GM18511 (cell line): ENCODE results near the gene PTTG1IP.

Experiments used
- ATAC-seq: cut with Tn5 transposase; IDR thresholded peaks from one replicate; pipeline ENCODE4 v1.9.1; 2021; ENCODE audit warnings: mild to moderate bottlenecking, moderate library complexity; ENCODE audit not compliant: unreplicated experiment

PTTG1IP gene

GRCh38 chr21:44910229-44911067, 37.0 kb upstream of the PTTG1IP start:
- no peak for ATAC-seq

GRCh38 chr21:44909719-44910118, 36.2 kb upstream of the PTTG1IP start:
- no peak for ATAC-seq

DNA sequence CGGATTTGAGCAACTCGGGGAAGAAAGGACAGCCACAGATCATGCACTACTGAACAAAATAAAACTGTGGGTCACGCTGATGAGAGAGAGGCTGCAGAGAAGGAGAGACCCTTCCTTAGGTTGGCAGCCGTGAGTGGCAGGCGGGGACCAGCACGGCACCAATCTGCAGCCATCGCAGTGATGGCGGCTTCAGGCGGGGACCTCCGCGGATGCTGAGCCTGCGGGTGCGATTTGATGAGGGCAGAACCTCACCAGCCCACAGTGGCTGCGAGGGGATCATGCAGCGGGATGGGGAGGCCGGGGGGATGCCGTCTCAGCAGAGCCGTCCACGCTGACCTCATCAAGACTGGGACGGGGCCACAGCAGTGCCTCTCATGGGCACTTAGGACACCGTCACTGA, 35.4 kb upstream of the PTTG1IP start:
- ATAC-seq = no peak

- ATAC-seq = no peak
Measured at GRCh38 chr21:44907966-44908895, 34.7 kb upstream of the PTTG1IP start.

GRCh38 chr21:44907225-44907965, 33.9 kb upstream of the PTTG1IP start:
- ATAC-seq = no peak

GRCh38 chr21:44905728-44906090, 32.2 kb upstream of the PTTG1IP start:
- no peak for ATAC-seq

GRCh38 chr21:44905016-44905727, 31.7 kb upstream of the PTTG1IP start:
- ATAC-seq = no peak

DNA sequence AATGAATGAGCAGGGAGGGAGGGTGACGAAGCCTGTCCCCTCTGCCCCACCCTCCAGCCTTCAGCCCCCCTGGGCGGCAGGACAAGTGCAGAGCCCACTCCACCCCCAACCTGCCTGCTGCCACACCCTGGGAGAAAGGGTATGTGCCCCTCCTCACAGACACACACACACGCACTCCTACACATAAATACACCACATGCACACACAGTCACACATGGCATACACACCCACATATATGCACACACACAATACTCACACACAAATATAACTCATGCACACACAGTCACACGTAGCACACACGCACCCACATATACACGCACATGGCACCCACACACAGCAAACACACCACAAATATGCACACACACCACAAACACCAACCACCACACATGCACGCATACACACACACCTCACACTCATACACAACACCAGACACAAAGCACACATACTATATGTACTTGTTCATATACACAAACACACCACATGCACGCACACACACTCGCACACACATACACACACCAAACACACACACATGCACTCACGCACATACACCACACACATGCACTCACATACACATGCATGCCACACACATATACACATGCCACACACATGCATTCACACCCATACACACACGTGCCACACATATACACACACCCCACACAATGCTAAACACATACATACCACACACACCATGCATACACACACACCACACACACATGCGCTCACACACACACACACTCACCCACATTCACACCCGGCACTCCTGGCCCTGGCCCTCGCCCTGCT, 30.8 kb upstream of the PTTG1IP start:
- ATAC-seq = no peak

DNA sequence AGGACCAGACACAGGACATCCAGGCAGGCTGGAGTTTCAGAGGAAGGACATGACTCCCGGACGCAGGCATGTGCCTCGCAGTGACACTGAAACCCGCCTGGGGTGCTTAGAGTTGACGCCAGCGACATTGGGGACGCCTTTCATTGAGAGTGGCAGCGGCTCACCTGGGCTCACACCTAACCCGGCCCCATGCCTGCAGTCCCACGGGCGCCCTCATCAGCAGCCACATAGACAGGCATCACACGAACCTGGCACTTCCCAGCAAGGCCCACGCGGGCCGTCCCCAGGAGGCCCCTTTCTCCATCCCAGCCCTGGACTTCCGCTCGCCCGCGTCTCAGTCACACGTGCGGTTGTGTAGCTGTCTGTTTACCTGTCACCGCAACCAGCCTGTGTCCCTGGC, 30.2 kb upstream of the PTTG1IP start:
- ATAC-seq = no peak

- no peak for ATAC-seq
Measured at GRCh38 chr21:44903050-44903685, 29.7 kb upstream of the PTTG1IP start.

DNA sequence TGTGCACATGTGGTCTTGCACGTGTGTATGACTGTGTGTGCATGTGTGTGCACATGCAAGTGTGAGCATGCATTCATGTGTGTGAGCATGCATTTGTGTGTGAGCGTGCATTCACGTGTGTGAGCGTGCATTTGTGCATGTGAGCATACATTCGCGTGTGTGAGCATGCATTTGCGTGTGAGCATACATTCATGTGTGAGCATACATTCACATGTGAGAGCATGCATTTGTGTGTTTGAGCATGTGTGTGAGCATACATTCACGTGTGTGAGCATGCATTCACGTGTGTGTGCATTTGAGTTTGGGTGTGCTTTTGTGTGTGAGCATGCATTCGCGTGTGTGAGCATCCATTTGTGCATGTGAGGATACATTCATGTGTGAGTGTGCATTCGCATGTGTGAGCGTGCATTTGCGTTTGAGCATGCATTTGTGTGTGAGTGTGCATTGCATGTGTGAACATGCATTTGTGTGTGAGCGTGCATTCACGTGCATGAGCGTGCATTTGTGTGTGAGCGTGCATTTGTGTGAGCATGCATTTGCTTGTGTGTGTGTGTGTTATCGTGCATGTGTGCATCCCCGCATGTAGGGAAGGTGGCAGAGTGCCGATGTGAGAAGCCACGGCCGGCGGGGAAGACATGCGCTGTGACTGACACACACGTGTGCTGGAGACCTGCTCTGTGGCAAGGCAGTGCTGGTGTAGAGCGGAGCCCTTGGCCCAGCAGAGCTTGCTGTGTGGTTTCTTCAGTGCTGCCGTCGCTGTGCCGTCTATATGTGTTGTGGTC, 29.0 kb upstream of the PTTG1IP start:
- ATAC-seq = no peak

GRCh38 chr21:44901391-44902074, 28.0 kb upstream of the PTTG1IP start:
- no peak for ATAC-seq

GRCh38 chr21:44900559-44901251, 27.2 kb upstream of the PTTG1IP start:
- no peak for ATAC-seq

GRCh38 chr21:44899768-44900558, 26.5 kb upstream of the PTTG1IP start:
- ATAC-seq = no peak

DNA sequence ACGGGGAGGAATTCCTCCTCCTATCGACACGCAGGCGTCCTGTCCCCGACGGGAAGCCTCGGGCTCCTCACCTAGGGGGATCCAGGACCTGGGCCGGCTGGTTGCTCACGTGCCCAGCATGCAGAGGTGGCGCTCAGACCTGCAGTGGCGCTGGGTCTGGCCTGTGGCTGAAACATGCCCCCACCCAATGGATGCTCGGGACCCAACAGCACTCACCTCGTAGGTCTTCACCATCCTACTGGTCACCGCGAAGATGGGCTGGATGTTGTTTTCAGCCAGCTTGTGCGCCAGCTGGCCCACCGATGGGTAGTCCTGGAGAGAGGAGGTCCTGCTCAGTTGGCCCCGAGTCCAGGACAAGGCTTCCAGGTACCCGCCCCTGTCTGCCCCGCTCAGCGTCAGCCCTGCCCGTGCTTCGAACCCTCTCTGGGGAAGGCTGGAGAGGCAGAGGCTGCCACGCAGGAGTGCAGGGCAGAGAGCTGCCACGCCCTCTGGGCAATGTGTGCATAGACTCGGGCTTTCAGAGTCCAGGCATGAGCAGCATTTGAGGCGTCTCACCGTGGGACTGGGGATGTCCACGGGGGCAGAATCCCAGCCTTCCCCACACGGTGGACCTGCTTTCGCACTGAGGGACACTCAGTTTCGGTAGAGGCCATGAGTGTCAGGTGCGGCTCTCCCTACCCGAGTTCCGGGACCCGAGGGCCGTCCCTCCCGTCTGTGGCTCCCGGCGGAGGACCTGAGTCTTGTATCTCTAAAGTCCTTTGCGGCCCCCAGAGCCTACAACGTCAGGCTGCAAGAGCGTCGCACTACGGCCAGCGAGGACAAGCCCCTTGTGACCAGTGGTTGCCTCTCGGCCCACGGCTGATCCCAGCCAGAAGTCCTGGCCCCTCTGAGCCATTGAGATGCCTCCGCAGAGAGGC, 25.6 kb upstream of the PTTG1IP start:
- no peak for ATAC-seq
